LoVo (cell line): ENCODE data around the gene LAIR2.

Experiments used
- DNase-seq: peaks from one replicate; pipeline ENCODE4 v3.0.0-alpha.2; 2016; ENCODE audit warnings: low spot score

Gene LAIR2

DNA sequence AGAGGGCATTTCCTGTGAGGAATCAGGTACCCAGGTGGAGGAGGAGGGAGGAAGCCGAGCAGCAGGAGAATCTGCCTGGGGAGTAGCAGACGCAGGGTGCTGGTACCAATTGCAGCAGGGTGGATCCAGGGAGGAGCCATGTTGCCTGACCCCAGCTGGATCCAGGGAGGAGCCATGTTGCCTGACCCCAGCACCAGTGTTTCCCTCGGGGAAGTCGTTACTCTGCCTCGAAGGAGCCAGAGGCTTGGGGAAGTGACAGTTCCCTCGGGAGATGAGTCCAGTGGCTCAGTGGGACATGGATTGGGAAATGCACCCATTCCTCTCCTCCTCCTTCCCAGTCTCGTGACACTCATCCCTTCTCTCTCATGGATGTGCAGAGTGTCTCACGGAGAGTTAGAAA is 31.5 kb downstream of the LAIR2 start:
- DNase-seq: no peak

DNA sequence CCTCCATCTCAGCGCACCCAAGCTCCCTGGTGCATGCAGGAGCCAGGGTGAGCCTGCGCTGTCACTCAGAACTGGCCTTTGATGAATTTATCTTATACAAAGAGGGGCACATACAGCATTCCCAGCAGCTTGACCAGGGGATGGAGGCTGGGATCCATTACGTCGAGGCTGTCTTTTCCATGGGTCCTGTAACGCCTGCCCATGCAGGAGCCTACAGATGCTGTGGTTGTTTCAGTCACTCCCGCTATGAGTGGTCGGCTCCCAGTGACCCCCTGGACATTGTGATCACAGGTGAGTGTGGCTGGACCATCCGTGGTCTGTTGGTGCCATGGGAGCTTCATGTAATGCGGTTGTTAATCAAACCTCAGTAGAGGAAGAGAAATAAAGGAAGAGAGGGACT is 33.0 kb downstream of the LAIR2 start:
- DNase-seq: no peak

GRCh38 chr19:54536956-54537355 is 34.3 kb downstream of the LAIR2 start:
- no peak for DNase-seq

GRCh38 chr19:54541712-54542111 is 39.1 kb downstream of the LAIR2 start:
- DNase-seq: no peak

- DNase-seq: no peak
These were observed 46.2 kb downstream of the LAIR2 start for GRCh38 chr19:54548806-54549205.

- DNase-seq: no peak
These were observed 46.6 kb downstream of the LAIR2 start for GRCh38 chr19:54549224-54549623.

DNA sequence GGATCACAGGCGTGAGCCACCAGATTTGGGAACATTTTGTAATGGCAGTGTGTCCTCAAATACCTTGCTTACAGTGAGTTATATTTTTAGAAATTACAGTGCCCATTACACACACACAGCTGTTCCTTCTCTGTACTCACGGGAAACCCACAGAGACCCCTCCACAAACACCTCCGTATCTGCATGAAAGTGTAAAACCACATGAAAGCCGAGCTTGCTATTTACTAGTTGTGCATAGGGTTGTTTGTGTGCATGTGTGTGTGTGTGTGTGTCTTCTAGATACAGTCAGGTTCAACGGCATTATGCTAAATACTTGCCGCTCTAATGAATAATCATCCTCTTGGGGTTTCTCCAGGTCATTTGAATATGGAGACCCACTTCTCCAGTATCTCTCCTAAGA is 48.7 kb downstream of the LAIR2 start:
- no peak for DNase-seq

GRCh38 chr19:54551950-54552912 is 49.6 kb downstream of the LAIR2 start:
- no peak for DNase-seq

DNA sequence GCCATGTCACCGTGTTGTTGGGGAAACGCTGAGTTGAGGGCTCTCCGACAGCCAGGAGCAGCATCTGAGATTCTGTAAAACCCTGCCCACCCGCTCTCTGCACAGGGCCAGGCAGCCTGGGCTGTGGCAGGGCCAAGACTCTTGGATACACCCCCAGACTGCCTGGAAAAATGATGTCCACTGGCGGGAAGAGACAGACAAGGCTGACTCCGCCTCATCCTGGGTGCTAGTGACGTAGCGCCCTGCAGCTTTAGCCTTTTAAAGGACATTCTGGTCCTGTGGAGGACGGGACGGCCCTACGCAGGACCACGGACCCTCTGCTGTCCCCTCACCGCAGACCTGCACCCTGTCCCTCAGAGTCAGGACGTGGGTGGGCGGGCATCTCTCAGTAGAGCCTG is 50.3 kb downstream of the LAIR2 start:
- no peak for DNase-seq

- DNase-seq: no peak
These were observed 51.4 kb downstream of the LAIR2 start for GRCh38 chr19:54554006-54554405.

- no peak for DNase-seq
These were observed 52.3 kb downstream of the LAIR2 start for GRCh38 chr19:54554896-54555295.

- DNase-seq: no peak
These were observed 53.6 kb downstream of the LAIR2 start for GRCh38 chr19:54556194-54556593.

- no peak for DNase-seq
These were observed 55.7 kb downstream of the LAIR2 start for GRCh38 chr19:54558339-54558738.
